Panc1 (cell line): ENCODE results near the gene HSD17B11. TPM values are rescaled to one million over a fixed set of nuclear protein-coding genes. Genes with fewer than 3 reads are reported as not detected.
A peak's percentile ranks its signal among the peaks of the same experiment; 100 is the strongest.

Source experiments
- ATAC-seq: fragments of 200-7000 bp; cut with Tn5 transposase; 2 replicates; pipeline ENCODE4 v1.9.1; 2020; ENCODE audit warnings: mild to moderate bottlenecking, moderate library complexity
- Bru-seq: library from RNA; stranded (reverse); fragments of 400-500 nt; gene quantifications from one replicate; lab custom pipeline; 2021; lab: Mats Ljungman, UMichigan
- BruChase-seq, 2 experiments: library from RNA; stranded (reverse); fragments of 400-500 nt; gene quantifications; one replicate each; lab custom pipeline; 2021; lab: Mats Ljungman, UMichigan
- BruUV-seq: library from RNA; stranded (reverse); fragments of 400-500 nt; replicated peaks from 2 replicates; lab custom pipeline; 2021; lab: Mats Ljungman, UMichigan
- CTCF ChIA-PET: fragments of 300-600 bp; sonication (Branson Sonifier 250); formaldehyde crosslinking; loops from one replicate; lab custom pipeline; 2022; ENCODE audit warnings: antibody characterized with exemption; lab: Charles Lee
- POLR2A ChIA-PET: fragments of 300-600 bp; sonication (Branson Sonifier 250); formaldehyde crosslinking; loops from one replicate; lab custom pipeline; 2022; ENCODE audit warnings: antibody characterized with exemption; lab: Charles Lee
- DNase-seq: peaks from one replicate; pipeline ENCODE4 v3.0.0-alpha.2; 2010; ENCODE audit warnings: low read depth, low spot score
- H3K27ac ChIP-seq: 2 replicates; pipeline ENCODE4 v1.5.1; 2011; ENCODE audit warnings: mild to moderate bottlenecking, low read length, inconsistent platforms
- H3K27me3 ChIP-seq: fragments of 200-500 bp; sonication (Bioruptor generic); 2 replicates; pipeline ENCODE4 v1.6.0; 2014; ENCODE audit warnings: low read length, inconsistent platforms; ENCODE audit not compliant: control insufficient read depth, insufficient read depth
- H3K36me3 ChIP-seq: fragments of 200-500 bp; sonication (Bioruptor generic); 2 replicates; pipeline ENCODE4 v1.5.1; 2014; ENCODE audit warnings: inconsistent platforms, mild to moderate bottlenecking, low read length, moderate library complexity; ENCODE audit not compliant: control insufficient read depth, insufficient read depth
- H3K4me1 ChIP-seq: 2 replicates; pipeline ENCODE4 v1.5.1; 2011; ENCODE audit warnings: inconsistent platforms, mild to moderate bottlenecking, low read length, moderate library complexity; ENCODE audit not compliant: control insufficient read depth, insufficient read depth
- H3K4me3 ChIP-seq, 2 experiments: 2 replicates each; pipeline ENCODE4 v1.5.1; 2011 to 2012; ENCODE audit warnings: low read depth in 2 of 2, low read length in 2 of 2, mild to moderate bottlenecking in 2 of 2, inconsistent platforms in 1 of 2, moderate library complexity in 1 of 2
- H3K9me3 ChIP-seq: fragments of 200-500 bp; sonication (Bioruptor generic); 2 replicates; pipeline ENCODE4 v1.5.1; 2014; ENCODE audit warnings: low read depth, mild to moderate bottlenecking, inconsistent platforms, low read length, moderate library complexity; ENCODE audit not compliant: control insufficient read depth, insufficient read depth
- CTCF ChIP-seq: fragments of 450-650 bp; IDR thresholded peaks from 2 replicates; pipeline ENCODE4 v1.5.1; 2017; ENCODE audit warnings: mild to moderate bottlenecking
- POLR2AphosphoS5 ChIP-seq: IDR thresholded peaks from 2 replicates; pipeline ENCODE4 v1.6.1; 2012; ENCODE audit warnings: mild to moderate bottlenecking, low read depth, low read length, moderate library complexity
- REST ChIP-seq, 2 experiments: IDR thresholded peaks; 2 replicates each; pipeline ENCODE4 v1.6.1; 2011 to 2012; ENCODE audit warnings: low read depth in 2 of 2, control low read depth in 1 of 2, low read length in 1 of 2, mild to moderate bottlenecking in 1 of 2, moderate library complexity in 1 of 2; ENCODE audit not compliant: insufficient read depth in 1 of 2
- SIN3A ChIP-seq: IDR thresholded peaks from 2 replicates; pipeline ENCODE4 v1.6.1; 2012; ENCODE audit warnings: low read depth, mild to moderate bottlenecking, low read length, moderate library complexity, borderline replicate concordance; ENCODE audit not compliant: insufficient read depth
- TCF7L2 ChIP-seq: IDR thresholded peaks from 2 replicates; pipeline ENCODE4 v1.6.1; 2011; ENCODE audit warnings: mild to moderate bottlenecking, low read depth, low read length, inconsistent platforms
- in situ Hi-C: cut with HindIII; loops from 2 replicates; pipeline ENCODE4 v1.10.0; 2016; ENCODE audit warnings: low sequenced_read_pairs, low pct_unique_long_range_greater_than_20kb
- intact Hi-C: fragments of 100-400 bp; cut with micrococcal nuclease; formaldehyde crosslinking; loops from one replicate; pipeline ENCODE4 v1.10.0; 2022; ENCODE audit not compliant: unreplicated experiment
- long read RNA-seq: library from polyadenylated mRNA; unstranded; transcript quantifications from one replicate; pipeline ENCODE4 v2.0.0, GENCODE V29; 2021; ENCODE audit not compliant: unreplicated experiment
- polyA plus RNA-seq: library from polyadenylated mRNA; unstranded; fragments of >200 nt; gene quantifications from one replicate; pipeline ENCODE4 v1.2.1, GENCODE V29; 2012; ENCODE audit warnings: missing spikeins; ENCODE audit not compliant: insufficient read length
- total RNA-seq: library from RNA; stranded (reverse); gene quantifications from one replicate; pipeline ENCODE4 v1.2.1, GENCODE V29; 2021; ENCODE audit not compliant: unreplicated experiment

Gene HSD17B11
- total RNA-seq (34.9 TPM), Bru-seq, nascent RNA (percentile 72 among the genes with signal in this experiment), BruChase-seq, experiment 1, labeled RNA remaining after a 2-hour chase (percentile 58 among the genes with signal in this experiment), BruChase-seq, experiment 2, labeled RNA remaining after a 6-hour chase (percentile 72 among the genes with signal in this experiment)
- polyA plus RNA-seq, result 34.4 TPM
- long read RNA-seq, transcript HSD17B11-201 (7 exons, 1,885 nt), result major isoform, 49 of 59 reads
- long read RNA-seq, partial matches to known transcripts, result 1 of 59 reads
- long read RNA-seq, other reads (novel, unspliced or antisense), result 8 of 59 reads

- peak within 1 kb of the TSS; percentile 95 for H3K27ac ChIP-seq
- H3K27me3 ChIP-seq, result no peaks in the 10 kb centered on the region
- intact Hi-C loops, result no loop called here
- no peaks in the 10 kb centered on the region for H3K9me3 ChIP-seq
- H3K4me1 ChIP-seq, result peaks cover 8% of the 10 kb centered on the region; the same call in 1 of the 2 replicates
- ChIA-PET POLR2A (interaction anchor here (0.5 to 1.0 kb wide), 6 partner anchors 12 to 1904 kb away, joined by 3 to 12 read pairs (median 6); no protein-coding TSS in a partner anchor), CTCF (interaction anchor here (0.6 to 1.0 kb wide), 4 partner anchors 35 to 1675 kb away, joined by 3 to 6 read pairs (median 4); no protein-coding TSS in a partner anchor)
- peak; percentile 98 for ATAC-seq
- in situ Hi-C loops, result no loop called here
- no TSS peak for BruUV-seq
- H3K36me3 ChIP-seq, result peaks cover 6% of the 10 kb centered on the region; the same call in 1 of the 2 replicates
- peak; percentile 67; the same call in 1 of the 2 replicates for TF ChIP-seq POLR2AphosphoS5
- TF ChIP-seq REST (IDR thresholded peaks at IDR 0.05; ENCODE audit: insufficient read depth in 1 of 2, low read depth in 2 of 2, low read length in 1 of 2), result no peak
- peak; percentile 78; the same call in 1 of the 2 replicates for TF ChIP-seq TCF7L2
- peak; percentile 78 for DNase-seq
- peak within 1 kb of the TSS; percentile 92 to 93 for H3K4me3 ChIP-seq
Observed at GRCh38 chr4:87390891-87391575, at the start of gene HSD17B11. TSS of gene HSD17B11 (minus strand) at chr4:87391188. CDS start at chr4:87391070, 118 bp downstream.

GRCh38 chr4:87433342-87433741, 42.4 kb upstream of the HSD17B11 start:
- POLR2A ChIA-PET, result no interaction called here
- no peaks in the 10 kb centered on the region for H3K27me3 ChIP-seq
- no peak for TF ChIP-seq CTCF
- TF ChIP-seq SIN3A, result no peak
- TF ChIP-seq TCF7L2, result no peak
- no peak for TF ChIP-seq POLR2AphosphoS5
- no TSS peak for BruUV-seq
- no peaks in the 10 kb centered on the region for H3K4me1 ChIP-seq
- no peak for ATAC-seq
- H3K27ac ChIP-seq, result no peak overlapping the region
- no peak for DNase-seq
- in situ Hi-C loops (no loop called here), intact Hi-C loops (no loop called here)
- no peaks in the 10 kb centered on the region for H3K9me3 ChIP-seq
- CTCF ChIA-PET, result no interaction called here
- no peak overlapping the region for H3K4me3 ChIP-seq
- no peaks in the 10 kb centered on the region for H3K36me3 ChIP-seq
